HG03521 (cell line): ENCODE data around the gene ATP1A3.
"Not testable (repeated sequence)": the region's sequence is repeated elsewhere in the genome, so short reads cannot be mapped to it uniquely, and the experiment has no call there.

Source experiments
- ATAC-seq: cut with Tn5 transposase; IDR thresholded peaks from one replicate; pipeline ENCODE4 v1.9.1; 2021; ENCODE audit warnings: mild to moderate bottlenecking, moderate library complexity; ENCODE audit not compliant: unreplicated experiment

Gene ATP1A3

DNA sequence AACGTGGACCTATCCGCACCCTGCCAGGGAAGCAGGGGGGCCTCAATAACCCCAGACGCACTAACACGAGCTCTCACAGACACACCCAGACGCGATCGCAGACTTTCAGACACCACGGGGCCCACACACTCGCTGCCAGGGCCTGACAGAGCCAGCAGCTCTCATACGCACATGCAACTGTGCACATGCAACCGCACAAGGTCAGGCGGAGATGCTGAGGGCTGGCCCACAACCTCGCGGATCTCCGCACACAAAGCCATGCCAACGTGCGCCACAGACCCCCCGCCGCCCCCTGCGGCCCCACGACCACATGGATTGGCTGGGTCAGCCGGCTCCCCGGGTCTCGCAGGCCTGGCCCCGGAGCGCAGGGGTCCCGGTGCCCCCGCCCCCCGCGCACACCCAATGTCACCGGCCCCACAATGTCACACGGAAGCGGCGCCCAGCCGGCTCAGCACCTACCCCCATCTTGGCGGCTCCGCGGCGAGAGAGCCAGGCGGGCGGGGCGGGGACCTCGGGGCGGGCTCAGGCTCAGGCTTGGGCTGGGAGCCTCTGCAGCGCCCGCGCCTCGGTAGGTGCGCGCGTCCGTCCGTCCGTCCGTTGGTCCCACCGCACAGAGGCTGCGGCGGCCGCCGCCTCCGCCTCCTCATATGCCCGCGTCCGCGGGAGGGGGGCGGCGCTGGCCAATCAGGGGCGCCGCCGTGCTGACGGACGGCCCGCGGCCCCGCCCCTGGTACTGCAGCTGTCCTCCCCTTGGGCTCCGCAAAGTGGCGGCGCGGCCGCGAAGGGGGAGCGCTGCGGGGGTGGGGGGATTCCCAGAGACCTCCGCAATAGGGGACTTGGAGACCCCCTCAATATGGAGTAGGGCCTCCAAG, at the start of gene ATP1A3:
Gene ATP1A3 (minus strand): TSS at position 619 of the 872 bp plus-strand sequence. CDS start 154 bp downstream, at position 465.
- no peak for ATAC-seq

DNA sequence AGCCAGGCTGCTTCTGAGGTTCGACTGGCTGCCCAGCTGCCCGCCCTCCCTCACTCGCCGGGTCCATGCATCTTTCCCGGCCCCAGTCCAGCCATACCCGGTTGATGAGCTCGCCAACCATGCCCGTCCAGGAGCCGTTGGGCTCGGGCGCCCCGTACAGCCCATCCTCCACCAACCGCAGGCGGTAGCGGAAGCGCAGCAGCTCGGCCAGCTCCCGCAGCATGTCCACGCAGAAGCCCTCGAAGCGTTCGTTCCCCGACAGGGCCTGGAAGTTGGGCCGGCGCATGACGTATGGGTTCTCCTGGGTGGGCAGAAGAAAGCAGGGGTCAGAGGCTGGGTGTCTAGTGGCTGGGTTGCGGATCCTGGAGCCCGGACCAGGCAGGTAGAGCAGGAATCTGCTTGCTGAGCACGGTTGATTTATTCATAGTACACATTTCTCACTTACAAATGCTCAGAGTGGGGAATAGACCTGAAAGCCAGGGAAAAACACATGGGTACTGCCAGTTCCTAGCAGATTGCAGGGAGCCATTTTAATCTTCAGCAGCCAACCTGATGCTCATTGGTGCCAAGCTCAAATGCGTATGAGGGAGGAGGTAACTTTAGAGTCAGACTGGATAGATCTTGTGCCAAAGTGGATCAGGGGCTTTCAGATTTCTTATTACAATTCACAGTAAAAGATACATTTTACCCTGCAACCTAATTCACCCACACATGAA, 48.6 kb upstream of the ATP1A3 start:
- ATAC-seq: no peak

DNA sequence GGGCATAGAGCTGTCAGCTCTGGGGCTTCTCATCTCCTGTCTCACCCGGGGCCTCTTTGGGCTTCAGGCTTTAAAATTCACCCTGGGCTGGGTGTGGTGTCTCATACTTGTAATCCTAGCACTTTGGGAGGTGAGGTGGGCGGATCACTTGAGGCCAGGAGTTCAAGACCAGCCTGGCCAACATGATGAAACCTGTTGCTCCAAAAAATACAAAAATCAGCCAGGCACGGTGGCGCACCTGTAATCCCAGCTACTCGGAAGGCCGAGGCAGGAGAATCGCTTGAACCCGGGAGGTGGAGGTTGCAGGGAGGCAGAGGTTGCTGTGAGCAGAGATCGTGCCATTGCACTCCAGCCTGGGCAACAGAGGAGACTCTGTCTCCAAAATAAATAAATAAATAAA, 46.5 kb upstream of the ATP1A3 start:
- ATAC-seq: not testable (repeated sequence)

DNA sequence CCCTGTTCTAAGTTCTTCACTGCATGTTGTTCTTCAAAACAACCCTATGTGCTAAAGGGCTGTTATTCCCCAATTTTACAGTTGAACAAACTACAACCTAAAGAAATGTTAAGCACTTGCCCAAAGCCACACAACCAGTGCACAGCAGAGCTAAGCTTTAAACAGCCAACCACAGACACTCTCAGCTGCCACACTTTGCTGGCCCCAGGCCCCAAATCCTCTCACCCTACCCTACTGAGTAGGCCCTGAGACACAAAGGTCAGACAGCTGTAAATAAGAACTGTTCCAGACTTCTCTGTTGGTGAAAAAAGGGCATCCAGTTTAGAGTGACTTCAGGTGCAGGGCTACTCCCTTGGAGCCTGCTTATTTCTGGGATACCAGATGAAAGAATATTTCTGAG, 46.0 kb upstream of the ATP1A3 start:
- ATAC-seq: no peak

DNA sequence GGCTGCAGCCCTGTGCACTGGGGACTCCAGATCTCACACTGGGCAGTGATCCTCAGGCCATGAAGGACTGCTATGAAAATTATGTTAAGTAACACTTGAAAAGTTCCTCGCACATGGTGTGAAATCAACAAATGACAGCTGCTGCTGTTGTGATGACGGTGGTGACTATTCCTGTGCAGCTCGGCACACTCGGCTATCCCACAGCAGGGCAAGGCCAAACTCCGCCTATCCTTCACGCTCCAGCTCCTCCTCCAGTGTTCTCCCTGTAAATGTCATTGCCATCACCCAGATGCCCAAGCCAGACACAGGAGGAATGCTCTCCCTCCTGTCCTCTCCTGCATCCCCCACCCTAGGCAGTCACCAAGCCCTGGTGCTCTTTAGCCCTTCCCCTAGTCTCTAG, 44.6 kb upstream of the ATP1A3 start:
- no peak for ATAC-seq

DNA sequence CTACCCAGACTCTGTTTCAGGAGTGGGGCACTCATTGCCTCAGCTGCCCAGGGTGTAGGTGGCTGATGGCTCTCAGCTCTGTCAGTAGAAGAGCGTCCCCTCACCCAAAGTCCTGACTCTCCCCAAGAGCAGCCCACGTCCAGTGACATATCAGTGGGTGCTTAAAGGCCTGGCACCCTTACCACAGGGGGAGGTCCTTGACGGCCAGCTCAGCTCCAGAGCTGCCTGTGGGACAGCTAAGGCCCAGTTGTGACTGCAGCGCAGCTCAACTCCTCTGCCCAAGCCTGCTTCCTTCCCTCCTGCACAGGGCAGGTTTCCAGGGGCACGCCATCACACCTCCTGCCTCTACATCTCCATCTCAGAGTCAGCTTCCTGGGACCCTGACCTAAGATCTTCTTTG, 43.6 kb upstream of the ATP1A3 start:
- ATAC-seq: no peak

DNA sequence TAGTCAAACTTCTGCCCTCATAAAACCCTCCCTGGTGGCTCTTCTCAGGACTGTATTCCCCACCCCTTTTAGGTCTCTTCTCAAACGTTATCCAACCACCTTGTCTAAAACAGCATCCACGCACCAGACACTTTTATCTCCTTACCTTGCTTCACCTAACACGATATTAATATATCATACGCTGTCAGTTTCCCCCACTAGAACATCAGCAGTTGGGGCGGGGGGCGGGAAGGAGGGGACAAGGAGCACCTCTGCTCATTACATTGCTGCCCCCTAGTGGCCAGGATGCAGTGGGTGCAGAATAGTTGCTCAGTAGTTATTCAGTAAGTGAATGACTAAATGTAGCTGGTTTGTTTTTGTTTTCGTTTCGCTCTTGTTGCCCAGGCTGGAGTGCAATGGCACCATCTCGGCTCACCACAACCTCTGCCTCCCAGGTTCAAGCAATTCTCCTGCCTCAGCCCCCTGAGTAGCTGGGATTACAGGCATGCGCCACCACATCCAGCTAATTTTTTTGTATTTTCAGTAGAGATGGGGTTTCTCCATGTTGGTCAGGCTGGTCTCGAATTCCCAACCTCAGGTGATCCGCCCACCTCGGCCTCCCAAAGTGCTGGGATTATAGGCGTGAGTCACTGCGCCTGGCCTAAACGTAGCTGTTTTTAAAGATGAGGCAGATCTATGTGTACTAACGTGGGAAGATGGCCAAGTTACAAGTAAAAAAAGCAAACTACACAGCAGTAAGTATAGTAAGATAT, 40.8 kb upstream of the ATP1A3 start:
- ATAC-seq: not testable (repeated sequence)

DNA sequence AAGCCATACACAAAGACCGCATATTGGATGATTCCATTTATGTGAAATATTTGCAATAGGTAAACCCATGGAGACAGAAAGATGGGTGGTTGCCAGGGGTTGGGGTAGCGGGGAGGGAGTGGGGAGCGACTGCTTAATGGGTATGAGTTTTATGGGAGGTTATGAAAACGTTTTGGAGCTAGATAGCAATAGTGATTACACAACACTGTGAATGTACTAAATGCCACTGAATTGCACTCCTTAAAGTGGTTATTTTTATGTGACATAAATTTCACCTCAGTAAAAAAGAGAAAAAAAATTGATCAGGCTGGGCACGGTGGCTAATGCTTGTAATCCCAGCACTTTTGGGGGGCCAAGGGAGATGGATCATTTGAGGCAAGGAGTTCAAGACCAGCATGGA, 39.4 kb upstream of the ATP1A3 start:
- no peak for ATAC-seq

DNA sequence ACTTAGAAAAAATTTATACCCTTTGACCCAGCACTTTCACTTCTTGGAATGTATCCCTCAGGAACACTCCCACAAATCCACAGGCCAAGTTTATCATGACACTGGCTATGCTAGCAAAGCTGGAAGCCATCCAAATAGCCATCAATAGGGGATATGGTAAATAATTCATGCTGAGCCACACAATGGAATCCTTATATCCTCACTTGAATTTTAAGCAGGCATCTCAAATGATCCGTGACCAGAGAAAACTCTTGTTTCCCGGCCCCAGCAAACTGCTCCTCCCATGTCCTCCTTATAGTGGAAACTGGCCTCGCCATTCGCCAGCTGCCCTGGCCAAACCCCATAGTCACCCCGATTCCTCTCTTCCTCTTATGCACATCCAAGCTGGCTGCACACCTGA, 38.4 kb upstream of the ATP1A3 start:
- ATAC-seq: no peak

DNA sequence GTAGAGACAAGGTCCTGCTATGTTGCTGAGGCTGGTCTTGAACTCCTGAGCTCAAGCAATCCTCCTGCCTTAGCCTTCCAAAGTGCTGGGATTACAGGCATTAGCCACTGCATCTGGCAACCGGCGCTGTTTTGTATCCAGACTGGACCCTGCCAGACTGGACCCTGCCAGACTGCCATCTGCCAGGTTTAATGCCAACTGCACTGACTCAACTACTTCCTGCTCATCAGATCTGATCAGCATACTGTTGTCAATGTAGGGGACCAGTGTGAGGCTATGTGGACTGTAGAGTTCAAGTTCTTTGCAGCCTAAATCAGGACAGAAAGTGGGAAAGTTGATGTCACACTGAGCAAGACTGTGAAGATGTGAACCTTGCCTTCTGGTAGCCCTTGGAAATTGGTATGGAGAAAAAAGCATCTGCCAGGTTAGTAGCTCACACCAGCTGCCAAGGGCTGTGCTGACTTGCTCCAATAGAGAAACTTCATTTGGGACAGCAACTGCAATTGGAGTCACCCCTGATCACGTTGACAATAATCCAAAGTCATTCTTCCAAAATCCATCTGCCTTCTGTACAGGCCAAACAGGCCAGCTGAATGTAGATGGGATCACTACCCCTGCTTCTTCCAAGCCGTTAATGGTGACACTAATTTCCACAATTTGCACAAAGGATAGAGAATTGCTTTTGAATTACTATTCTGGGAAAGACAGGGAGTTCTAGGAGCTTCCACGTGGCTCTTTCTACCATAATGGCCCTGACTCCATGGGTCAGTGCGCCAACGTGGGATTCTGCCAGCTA, 36.8 kb upstream of the ATP1A3 start:
- ATAC-seq: no peak

DNA sequence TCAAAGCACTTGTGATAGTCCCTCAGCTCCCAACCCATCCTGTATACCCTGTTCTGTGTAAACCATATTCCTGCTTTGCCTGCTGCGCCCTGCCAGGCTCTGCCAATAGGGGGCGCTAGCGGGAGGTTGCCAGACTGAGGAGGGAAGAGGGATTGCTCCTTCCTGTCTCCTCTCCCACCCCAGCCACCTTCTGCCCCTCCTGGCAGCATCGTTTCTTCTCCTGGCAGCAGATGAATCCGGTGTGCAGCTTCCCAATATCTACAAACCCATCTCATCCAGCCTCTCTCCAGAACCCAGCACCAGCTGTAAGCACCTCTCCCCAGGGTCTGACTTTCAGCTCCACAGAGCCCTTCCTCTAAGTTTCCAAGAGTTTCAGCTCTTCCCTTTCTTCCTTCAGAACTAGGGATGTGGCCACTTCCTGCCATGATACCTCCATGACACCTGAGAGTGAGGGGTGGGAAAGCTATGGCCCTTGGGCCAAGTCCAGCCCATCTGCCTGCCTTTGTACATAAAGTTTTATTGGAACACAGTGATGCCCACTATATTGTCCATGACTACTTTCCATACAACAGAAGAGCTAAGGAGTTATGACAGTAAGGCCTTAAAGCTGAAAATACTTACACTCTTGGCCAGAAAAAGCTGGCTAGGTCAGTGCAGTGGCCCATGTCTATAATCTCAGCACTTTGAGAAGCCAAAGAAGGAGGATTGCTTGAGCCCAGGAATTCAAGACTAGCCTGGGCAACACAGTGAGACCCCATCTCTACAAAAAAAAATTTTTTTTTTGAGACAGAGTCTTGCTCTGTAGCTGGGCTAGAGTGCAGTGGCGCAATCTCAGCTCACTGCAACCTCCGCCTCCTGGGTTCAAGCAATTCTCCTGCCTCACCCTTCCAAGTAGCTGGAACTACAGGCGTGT, 34.5 kb upstream of the ATP1A3 start:
- ATAC-seq: no peak

DNA sequence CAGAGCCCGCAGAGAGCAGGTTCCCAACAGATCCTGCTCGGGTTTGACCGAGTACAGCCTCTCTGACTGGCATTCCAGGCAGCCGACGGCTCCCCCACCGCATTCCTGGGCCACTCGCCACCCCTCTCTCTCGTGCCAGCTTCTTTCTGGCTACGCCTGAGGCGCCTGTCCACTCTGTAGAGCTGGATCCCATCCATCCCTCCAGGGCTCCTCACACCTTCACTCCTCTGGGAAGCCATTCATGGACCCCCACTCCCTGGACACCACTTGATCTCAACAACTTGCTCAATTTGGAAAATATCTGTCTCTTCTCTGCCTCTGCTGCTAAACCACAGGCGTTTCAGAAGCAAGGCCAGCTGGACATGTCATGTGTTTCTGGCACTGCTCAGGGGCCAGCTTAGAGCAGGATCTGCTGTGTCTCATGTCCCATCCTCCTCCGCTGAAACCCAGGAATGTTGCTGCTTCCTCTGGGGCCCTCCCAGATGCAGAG, 30.6 kb upstream of the ATP1A3 start:
- ATAC-seq: no peak

DNA sequence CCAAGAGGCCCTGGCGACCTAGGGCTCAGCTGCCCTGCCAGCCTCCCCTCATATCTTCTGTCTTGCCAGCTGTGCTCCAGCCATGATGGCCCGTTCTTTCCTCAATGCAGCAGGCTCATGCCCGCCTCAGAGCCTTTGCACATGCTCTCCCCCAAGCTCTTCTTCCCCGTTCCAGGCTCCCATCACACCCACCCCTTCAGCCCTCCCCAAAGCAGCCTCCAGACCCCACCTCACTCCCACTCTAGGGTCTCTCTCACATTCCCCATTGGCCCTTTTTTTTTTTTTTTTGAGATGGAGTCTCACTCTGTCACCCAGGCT, 29.9 kb upstream of the ATP1A3 start:
- no peak for ATAC-seq

DNA sequence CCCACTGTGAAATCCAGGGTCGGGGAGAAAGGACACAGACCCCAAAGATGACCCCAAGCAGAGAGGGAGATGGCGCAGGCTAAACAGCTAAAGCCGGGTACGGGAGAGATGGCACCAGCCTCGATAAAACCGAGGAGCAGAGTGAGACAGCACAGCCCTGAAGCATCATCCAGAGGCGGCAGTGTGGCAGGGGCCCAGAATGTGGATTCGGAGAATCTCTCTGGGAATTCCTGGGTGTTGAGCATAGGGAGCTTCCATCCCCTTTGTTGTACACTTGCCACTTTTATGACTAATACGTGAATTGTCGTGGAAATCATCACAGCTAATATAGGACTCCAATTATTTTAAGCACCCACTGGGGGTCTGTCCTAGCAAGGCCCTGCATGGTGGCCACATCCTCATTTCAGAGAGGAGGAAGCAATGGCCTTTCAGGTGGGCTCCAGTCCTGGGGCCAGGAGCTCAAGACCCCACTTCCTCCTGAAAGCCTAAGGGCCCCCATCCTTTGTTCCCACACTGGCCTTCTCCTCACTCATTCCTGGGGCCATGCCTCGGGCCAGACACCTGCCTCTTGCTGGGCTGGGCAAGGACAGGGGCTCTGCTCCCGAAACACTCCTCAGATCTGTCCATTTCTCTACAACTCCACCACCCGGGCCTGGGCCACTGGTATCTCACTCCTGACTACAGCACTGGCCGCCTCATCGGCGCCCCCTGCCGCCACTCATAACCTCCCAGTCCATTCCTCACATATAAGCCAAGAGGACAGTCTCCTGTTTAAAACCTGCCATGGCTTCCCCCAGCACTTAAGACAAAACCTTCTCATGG, 29.3 kb upstream of the ATP1A3 start:
- ATAC-seq: no peak

DNA sequence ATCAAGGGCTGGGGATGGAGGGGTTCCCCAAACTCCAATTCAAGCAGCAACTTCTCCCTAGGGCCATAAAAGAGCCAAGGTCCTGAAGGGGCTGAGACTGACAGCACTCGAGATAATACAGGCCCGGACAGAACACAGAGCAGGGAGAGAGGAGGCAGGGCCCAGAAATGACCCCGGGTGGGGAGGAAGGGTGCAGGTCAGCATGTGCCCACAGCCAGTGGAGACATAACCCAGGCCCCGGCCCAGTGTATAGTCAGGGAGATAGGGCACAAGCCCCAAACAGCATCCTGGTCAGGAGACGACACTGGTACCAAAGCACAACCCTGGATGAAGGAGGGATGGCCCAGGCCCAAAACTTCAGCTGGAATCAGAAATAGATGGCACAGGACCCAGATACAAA, 28.6 kb upstream of the ATP1A3 start:
- no peak for ATAC-seq

DNA sequence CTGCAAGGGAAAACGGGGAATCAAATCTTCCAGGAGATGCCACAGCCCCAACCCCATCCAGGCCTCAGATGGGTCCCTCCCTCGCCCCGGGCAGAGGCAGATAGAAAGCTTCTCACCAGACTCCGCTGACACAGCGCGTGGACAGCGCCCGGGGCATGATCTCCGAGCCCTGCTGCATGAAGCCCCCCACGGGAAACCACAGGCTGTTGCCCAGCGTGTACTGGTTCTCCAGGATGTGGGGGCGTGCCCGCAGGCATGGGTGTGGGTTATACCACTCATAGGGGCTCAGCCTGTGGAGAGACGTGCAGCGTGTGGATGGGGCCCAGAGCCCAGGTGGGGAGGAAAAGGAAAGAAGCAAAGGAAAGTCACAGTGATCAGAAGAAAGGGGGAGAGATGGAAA, 27.2 kb upstream of the ATP1A3 start:
- no peak for ATAC-seq

DNA sequence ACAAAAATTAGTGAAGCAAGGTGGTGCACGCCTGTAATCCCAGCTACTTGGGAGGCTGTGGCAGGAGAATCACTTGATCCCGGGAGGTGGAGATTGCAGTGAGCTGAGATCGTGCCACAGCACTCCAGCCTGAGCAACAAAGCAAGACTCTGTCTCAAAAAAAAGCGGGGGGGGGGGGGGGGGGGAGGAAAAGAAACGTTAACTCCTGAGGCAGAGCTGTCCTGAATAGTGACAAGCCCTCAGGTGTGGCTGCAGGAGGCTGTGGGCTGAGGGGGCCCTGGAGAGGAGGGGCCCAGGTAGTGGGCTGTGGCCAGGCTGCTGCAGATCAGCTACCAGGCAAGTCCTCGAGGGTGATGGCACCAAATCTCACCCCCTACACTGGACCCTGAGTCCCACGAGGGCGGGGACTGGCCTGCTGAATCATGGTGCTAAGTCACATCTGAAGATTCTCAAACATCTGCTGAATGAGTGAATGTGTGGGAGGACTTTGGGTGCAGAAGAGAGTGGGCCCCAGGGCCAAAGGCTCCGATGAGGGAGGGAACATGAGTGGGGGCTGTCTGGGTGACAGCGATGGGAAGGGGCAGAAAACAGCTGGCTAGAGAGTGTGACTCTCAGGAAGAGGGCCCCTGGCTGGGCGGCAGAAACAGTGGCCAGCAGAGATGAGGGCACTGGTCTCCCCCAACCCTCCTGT, 24.6 kb upstream of the ATP1A3 start:
- ATAC-seq: no peak

DNA sequence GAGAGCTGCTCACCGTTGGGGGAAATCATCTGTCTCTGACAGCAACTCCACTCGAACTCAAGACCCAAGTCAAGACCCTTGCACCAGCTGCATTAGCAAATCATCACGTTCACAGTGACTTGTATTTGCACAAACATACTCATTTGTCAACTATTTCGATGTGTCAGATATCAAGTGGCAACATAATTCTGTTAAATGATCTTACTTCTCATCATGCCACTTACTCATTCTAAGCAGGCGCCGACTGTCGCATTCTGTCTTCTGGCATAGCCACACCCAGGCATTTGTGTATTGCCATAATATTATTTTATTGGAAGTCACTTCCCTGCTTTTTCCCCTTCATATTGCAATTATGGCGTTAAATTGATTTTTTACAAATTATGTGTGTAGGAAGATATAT, 23.0 kb upstream of the ATP1A3 start:
- no peak for ATAC-seq
